Mammary epithelial cell (primary cell): Measurements from ENCODE around the gene AAGAB.

Experiments used
- CTCF ChIP-seq, 2 donors: IDR thresholded peaks in 1 of 2; conservative IDR thresholded peaks in 1 of 2; 2 replicates each; pipeline ENCODE4 v1.5.1; 2011 to 2012; ENCODE audit warnings: inconsistent platforms in 2 of 2, low read length in 2 of 2, mild to moderate bottlenecking in 2 of 2, control low read depth in 1 of 2, low read depth in 1 of 2; ENCODE audit not compliant: insufficient read depth in 1 of 2; ENCODE audit errors: extremely low read depth in 1 of 2
- EZH2 ChIP-seq: IDR thresholded peaks from 2 replicates; pipeline ENCODE4 v1.6.1; 2012; ENCODE audit warnings: low read length, inconsistent platforms, borderline replicate concordance

GRCh38 chr15:67227846-67228245 lies 26.6 kb downstream of the AAGAB start:
- TF ChIP-seq CTCF (conservative IDR thresholded peaks at IDR 0.05 in 1 of 2, IDR thresholded peaks at IDR 0.05 in 1 of 2; ENCODE audit: extremely low read depth in 1 of 2, insufficient read depth in 1 of 2, low read depth in 1 of 2, low read length in 2 of 2) (no peak), EZH2 (no peak)
